Measurements from ENCODE around the gene NF1.

NF1 gene

DNA sequence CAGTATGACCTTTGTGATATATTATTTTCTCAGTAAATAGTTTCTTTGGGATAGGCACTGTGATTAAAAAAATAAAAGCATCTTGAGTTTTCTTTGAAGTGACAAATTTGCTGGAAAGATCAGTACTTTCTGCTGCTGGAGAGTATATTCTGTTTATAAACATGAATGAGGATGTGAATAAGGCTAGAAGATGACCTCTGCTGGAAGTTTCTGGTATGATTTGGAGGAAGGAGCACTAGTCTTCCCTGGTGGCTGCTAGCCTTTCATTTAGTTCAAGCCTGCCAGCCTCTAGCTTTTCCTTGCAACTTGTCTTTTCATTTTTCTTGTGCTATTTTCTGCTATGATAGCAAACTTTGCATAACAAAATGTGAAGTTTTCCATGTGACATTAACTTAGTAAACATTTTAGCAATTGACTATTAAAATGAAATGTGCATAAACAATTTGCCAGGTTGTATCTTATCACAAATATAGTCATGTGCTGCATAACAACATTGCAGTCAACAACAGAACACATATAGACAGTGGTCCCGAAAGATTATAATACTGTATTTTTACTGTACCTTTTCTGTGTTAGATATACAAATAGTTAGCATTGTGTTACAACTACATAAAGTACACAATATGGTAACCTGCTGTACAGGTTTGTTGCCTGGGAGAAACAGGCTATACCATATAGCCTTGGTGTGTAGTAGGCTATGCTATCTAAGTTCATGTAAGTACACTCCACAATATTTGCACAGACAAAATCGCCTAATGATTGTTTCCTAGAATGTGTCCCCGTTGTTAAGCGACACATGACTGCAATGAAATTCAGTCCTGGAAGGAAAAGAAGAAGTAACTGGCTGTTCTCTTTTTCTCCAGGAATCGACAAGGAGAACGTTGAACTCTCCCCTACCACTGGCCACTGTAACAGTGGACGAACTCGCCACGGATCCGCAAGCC, 278.6 kb downstream of the NF1 start:
- TF ChIP-seq ZEB2 (tag by site-specific recombination; IDR thresholded peaks at IDR 0.05) (no peak), ZNF654 (tag by site-specific recombination; IDR thresholded peaks at IDR 0.05; ENCODE audit: low read depth) (peak; percentile 68), PRDM1 (tag by site-specific recombination; IDR thresholded peaks at IDR 0.05) (peak; percentile 36; the same call in 1 of the 2 replicates), BCL6B (tag by site-specific recombination; IDR thresholded peaks at IDR 0.05) (no peak), ZNF169 (tag by site-specific recombination; IDR thresholded peaks at IDR 0.05) (no peak), ZFHX2 (tag by site-specific recombination; conservative IDR thresholded peaks at IDR 0.05) (no peak)
- POLR2A ChIA-PET = no interaction called here
- CTCF ChIA-PET = interaction anchor here (0.5 to 1.9 kb wide), 19 partner anchors 10 to 479 kb away, joined by 3 to 8 read pairs (median 3); no protein-coding TSS in a partner anchor

DNA sequence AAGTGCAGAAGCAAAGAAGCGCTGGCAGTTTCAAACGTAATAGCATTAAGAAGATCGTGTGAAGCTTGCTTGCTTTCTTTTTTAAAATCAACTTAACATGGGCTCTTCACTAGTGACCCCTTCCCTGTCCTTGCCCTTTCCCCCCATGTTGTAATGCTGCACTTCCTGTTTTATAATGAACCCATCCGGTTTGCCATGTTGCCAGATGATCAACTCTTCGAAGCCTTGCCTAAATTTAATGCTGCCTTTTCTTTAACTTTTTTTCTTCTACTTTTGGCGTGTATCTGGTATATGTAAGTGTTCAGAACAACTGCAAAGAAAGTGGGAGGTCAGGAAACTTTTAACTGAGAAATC, 279.3 kb downstream of the NF1 start:
- ChIA-PET POLR2A (no interaction called here), CTCF (interaction anchor here (0.7 to 1.0 kb wide), 2 partner anchors 63 to 469 kb away, joined by 3 read pairs; no protein-coding TSS in a partner anchor)
- TF ChIP-seq ZNF707 (tag by site-specific recombination; IDR thresholded peaks at IDR 0.05) (no peak), ZNF600 (tag by site-specific recombination; IDR thresholded peaks at IDR 0.05) (no peak), ZNF335 (tag by site-specific recombination; conservative IDR thresholded peaks at IDR 0.05) (no peak), ZNF121 (tag by site-specific recombination; IDR thresholded peaks at IDR 0.05) (no peak), ZNF18 (tag by site-specific recombination; IDR thresholded peaks at IDR 0.05) (no peak), ZBTB6 (tag by site-specific recombination; IDR thresholded peaks at IDR 0.05) (no peak), ZBTB17 (tag by site-specific recombination; IDR thresholded peaks at IDR 0.05) (no peak), ZNF549 (tag by site-specific recombination; IDR thresholded peaks at IDR 0.05) (no peak), ZFP41 (tag by site-specific recombination; IDR thresholded peaks at IDR 0.05; ENCODE audit: borderline replicate concordance) (no peak), ZNF768 (tag by site-specific recombination; IDR thresholded peaks at IDR 0.05) (no peak), ZNF624 (tag by site-specific recombination; IDR thresholded peaks at IDR 0.05) (no peak), ZNF175 (tag by site-specific recombination; IDR thresholded peaks at IDR 0.05) (no peak), TRIM28 (IDR thresholded peaks at IDR 0.05; ENCODE audit: borderline replicate concordance, low read length) (no peak), ZNF580 (tag by site-specific recombination; IDR thresholded peaks at IDR 0.05) (no peak)
- Histone ChIP-seq H3K4me1 (ENCODE audit: control insufficient read depth, insufficient read depth, low read length) (0 out of 2 replicates have a peak, but pooled peaks cover 8% of the 10 kb centered on the region), H3K27ac (ENCODE audit: extremely low read depth, low read depth, low read length) (no peak overlapping the region), H3K4me3 (ENCODE audit: low read depth, low read length) (no peak overlapping the region), H3K36me3 (ENCODE audit: control insufficient read depth in 2 of 2, insufficient read depth in 1 of 2, low read length in 2 of 2) (peaks cover 18 to 34% of the 10 kb centered on the region in 2 experiments; a peak in 2 of 3 replicates), H3K9me3 (ENCODE audit: control insufficient read depth, insufficient read depth, low read depth, low read length) (no peaks in the 10 kb centered on the region)

More for the DNA sequence above, 278.6 kb downstream of the NF1 start:
- Histone ChIP-seq H3K36me3 (ENCODE audit: control insufficient read depth in 2 of 2, insufficient read depth in 1 of 2, low read length in 2 of 2) (peaks cover 18 to 32% of the 10 kb centered on the region in 2 experiments; a peak in 2 of 3 replicates), H3K27ac (ENCODE audit: extremely low read depth, low read depth, low read length) (no peak overlapping the region), H3K4me3 (ENCODE audit: low read depth, low read length) (no peak overlapping the region), H3K4me1 (ENCODE audit: control insufficient read depth, insufficient read depth, low read length) (0 out of 2 replicates have a peak, but pooled peaks cover 8% of the 10 kb centered on the region), H3K9me3 (ENCODE audit: control insufficient read depth, insufficient read depth, low read depth, low read length) (no peaks in the 10 kb centered on the region)

Data from HEK293 (cell line).